T follicular helper cell (primary cell): ENCODE results near the gene SLC38A8.

Experiments
- DNase-seq: peaks from one replicate; pipeline ENCODE4 v3.0.0-alpha.2; 2020; ENCODE audit warnings: low read depth

SLC38A8 gene

GRCh38 chr16:84000989-84001642 is 41.5 kb downstream of the SLC38A8 start:
- DNase-seq = no peak

- no peak for DNase-seq
Measured at GRCh38 chr16:83998091-83998490, 44.5 kb downstream of the SLC38A8 start.

- DNase-seq = no peak
Measured at GRCh38 chr16:83996481-83997252, 45.9 kb downstream of the SLC38A8 start.

- DNase-seq = no peak
Measured at GRCh38 chr16:83995754-83996153, 46.8 kb downstream of the SLC38A8 start.

- DNase-seq = no peak
Measured at GRCh38 chr16:83994703-83995102, 47.9 kb downstream of the SLC38A8 start.

GRCh38 chr16:83994087-83994486 is 48.5 kb downstream of the SLC38A8 start:
- no peak for DNase-seq

- DNase-seq = no peak
Measured at GRCh38 chr16:83992624-83993023, 50.0 kb downstream of the SLC38A8 start.

- DNase-seq = no peak
Measured at GRCh38 chr16:83990492-83990891, 52.1 kb downstream of the SLC38A8 start.

GRCh38 chr16:83989300-83989699 is 53.3 kb downstream of the SLC38A8 start:
- DNase-seq = no peak

GRCh38 chr16:83983491-83983890 is 59.1 kb downstream of the SLC38A8 start:
- DNase-seq = no peak

GRCh38 chr16:83981799-83982198 is 60.8 kb downstream of the SLC38A8 start:
- DNase-seq = no peak

- DNase-seq = no peak
Measured at GRCh38 chr16:83980794-83981193, 61.8 kb downstream of the SLC38A8 start.

- no peak for DNase-seq
Measured at GRCh38 chr16:83979441-83979840, 63.2 kb downstream of the SLC38A8 start.

- no peak for DNase-seq
Measured at GRCh38 chr16:83978401-83978904, 64.1 kb downstream of the SLC38A8 start.

GRCh38 chr16:83977056-83977815 is 65.4 kb downstream of the SLC38A8 start:
- no peak for DNase-seq

GRCh38 chr16:83975590-83976260 is 66.9 kb downstream of the SLC38A8 start:
- DNase-seq = no peak

GRCh38 chr16:83974475-83974874 is 68.1 kb downstream of the SLC38A8 start:
- no peak for DNase-seq

- DNase-seq = no peak
Measured at GRCh38 chr16:83973581-83974385, 68.8 kb downstream of the SLC38A8 start.

- no peak for DNase-seq
Measured at GRCh38 chr16:83973077-83973476, 69.5 kb downstream of the SLC38A8 start.

GRCh38 chr16:83972256-83973008 is 70.2 kb downstream of the SLC38A8 start:
- no peak for DNase-seq
